GM21367 (cell line): Measurements from ENCODE around the gene ELAPOR1.

Source experiments
- ATAC-seq: cut with Tn5 transposase; IDR thresholded peaks from one replicate; pipeline ENCODE4 v1.9.1; 2021; ENCODE audit not compliant: unreplicated experiment

Gene ELAPOR1

GRCh38 chr1:109096120-109096519 is 17.8 kb upstream of the ELAPOR1 start:
- no peak for ATAC-seq

- ATAC-seq, result peak; percentile 89
These were observed 13.8 kb upstream of the ELAPOR1 start for GRCh38 chr1:109099938-109100773.

GRCh38 chr1:109104364-109105151 is 9.4 kb upstream of the ELAPOR1 start:
- ATAC-seq, result no peak

GRCh38 chr1:109105881-109106280 is 8.0 kb upstream of the ELAPOR1 start:
- ATAC-seq, result no peak

GRCh38 chr1:109107785-109108184 is 6.1 kb upstream of the ELAPOR1 start:
- ATAC-seq, result no peak

GRCh38 chr1:109109906-109110305 is 4.0 kb upstream of the ELAPOR1 start:
- ATAC-seq, result no peak

GRCh38 chr1:109111386-109112055 is 2.4 kb upstream of the ELAPOR1 start:
- no peak for ATAC-seq

GRCh38 chr1:109112056-109112651 is 1.8 kb upstream of the ELAPOR1 start:
- peak; percentile 42 for ATAC-seq

GRCh38 chr1:109112652-109113285 is 1.1 kb upstream of the ELAPOR1 start:
- ATAC-seq, result peak; percentile 59

GRCh38 chr1:109114342-109114674 is 393 bp downstream of the ELAPOR1 start:
- ATAC-seq, result no peak

GRCh38 chr1:109115685-109116084 is 1.8 kb downstream of the ELAPOR1 start:
- no peak for ATAC-seq

- ATAC-seq, result no peak
These were observed 2.4 kb downstream of the ELAPOR1 start for GRCh38 chr1:109116286-109116685.

- ATAC-seq, result no peak
These were observed 4.2 kb downstream of the ELAPOR1 start for GRCh38 chr1:109118089-109118488.

GRCh38 chr1:109120356-109120755 is 6.4 kb downstream of the ELAPOR1 start:
- ATAC-seq, result no peak

GRCh38 chr1:109131059-109131458 is 17.1 kb downstream of the ELAPOR1 start:
- ATAC-seq, result no peak

GRCh38 chr1:109131800-109132199 is 17.9 kb downstream of the ELAPOR1 start:
- no peak for ATAC-seq

GRCh38 chr1:109133002-109133706 is 19.2 kb downstream of the ELAPOR1 start:
- no peak for ATAC-seq

GRCh38 chr1:109133815-109134214 is 19.9 kb downstream of the ELAPOR1 start:
- no peak for ATAC-seq

- ATAC-seq, result no peak
These were observed 20.5 kb downstream of the ELAPOR1 start for GRCh38 chr1:109134423-109134822.

- ATAC-seq, result no peak
These were observed 22.0 kb downstream of the ELAPOR1 start for GRCh38 chr1:109135940-109136339.
